Mucosa of gallbladder (tissue), 1 donor: Measurements from ENCODE around the gene LAMA1. TPM values are rescaled to one million over a fixed set of nuclear protein-coding genes. Genes with fewer than 3 reads are reported as not detected.

Source experiments
- DNase-seq: peaks from one replicate; pipeline ENCODE4 v3.0.0-alpha.2; 2020; ENCODE audit warnings: low spot score
- total RNA-seq: library from RNA; stranded (reverse); gene quantifications from one replicate; pipeline ENCODE4 v1.2.1, GENCODE V29; 2021
- donor health status: DM: no; HTN: no; CAD: no.

Gene LAMA1
- total RNA-seq, 1 donor from 2014 or later: 0.49 TPM

GRCh38 chr18:7105268-7105667 lies 12.3 kb downstream of the LAMA1 start:
- DNase-seq: no peak

- DNase-seq: no peak
Measured at GRCh38 chr18:7104649-7105048, 12.9 kb downstream of the LAMA1 start.

- DNase-seq: no peak
Measured at GRCh38 chr18:7102131-7102530, 15.5 kb downstream of the LAMA1 start.

GRCh38 chr18:7096838-7097237 lies 20.8 kb downstream of the LAMA1 start:
- DNase-seq: no peak

- DNase-seq: no peak
Measured at GRCh38 chr18:7094427-7094826, 23.2 kb downstream of the LAMA1 start.

GRCh38 chr18:7090771-7091170 lies 26.8 kb downstream of the LAMA1 start:
- no peak for DNase-seq

GRCh38 chr18:7089369-7089768 lies 28.2 kb downstream of the LAMA1 start:
- DNase-seq: no peak

GRCh38 chr18:7084080-7085065 lies 33.2 kb downstream of the LAMA1 start:
- no peak for DNase-seq

- no peak for DNase-seq
Measured at GRCh38 chr18:7082671-7083070, 34.9 kb downstream of the LAMA1 start.

- no peak for DNase-seq
Measured at GRCh38 chr18:7079231-7079630, 38.4 kb downstream of the LAMA1 start.

GRCh38 chr18:7072593-7072992 lies 45.0 kb downstream of the LAMA1 start:
- DNase-seq: no peak

GRCh38 chr18:7071600-7071999 lies 46.0 kb downstream of the LAMA1 start:
- DNase-seq: no peak

GRCh38 chr18:7070466-7070865 lies 47.1 kb downstream of the LAMA1 start:
- DNase-seq: no peak

GRCh38 chr18:7068871-7069590 lies 48.6 kb downstream of the LAMA1 start:
- no peak for DNase-seq

GRCh38 chr18:7066965-7067555 lies 50.5 kb downstream of the LAMA1 start:
- no peak for DNase-seq

- DNase-seq: no peak
Measured at GRCh38 chr18:7065736-7066135, 51.9 kb downstream of the LAMA1 start.

- DNase-seq: no peak
Measured at GRCh38 chr18:7064346-7064745, 53.3 kb downstream of the LAMA1 start.

GRCh38 chr18:7062811-7063210 lies 54.8 kb downstream of the LAMA1 start:
- no peak for DNase-seq

- DNase-seq: no peak
Measured at GRCh38 chr18:7062236-7062635, 55.4 kb downstream of the LAMA1 start.

GRCh38 chr18:7059276-7059675 lies 58.3 kb downstream of the LAMA1 start:
- no peak for DNase-seq

- no peak for DNase-seq
Measured at GRCh38 chr18:7056026-7056425, 61.6 kb downstream of the LAMA1 start.

GRCh38 chr18:7049951-7050350 lies 67.6 kb downstream of the LAMA1 start:
- DNase-seq: no peak

GRCh38 chr18:7048081-7048480 lies 69.5 kb downstream of the LAMA1 start:
- no peak for DNase-seq
